Hepatocyte (in vitro differentiated cells): ENCODE results near the gene PDRG1. TPM values are rescaled to one million over a fixed set of nuclear protein-coding genes. Genes with fewer than 3 reads are reported as not detected.

Experiments
- DNase-seq: peaks from one replicate; pipeline ENCODE4 v3.0.0-alpha.2; 2016; ENCODE audit warnings: low spot score
- H2AFZ ChIP-seq: fragments of 200-600 bp; sonication (generic); 2 replicates; pipeline ENCODE4 v1.6.0; 2016; ENCODE audit warnings: antibody characterized with exemption, mild to moderate bottlenecking
- H3K27ac ChIP-seq: fragments of 200-600 bp; sonication (generic); 2 replicates; pipeline ENCODE4 v1.5.1; 2016; ENCODE audit warnings: mild to moderate bottlenecking
- H3K27me3 ChIP-seq: fragments of 200-600 bp; sonication (generic); 2 replicates; pipeline ENCODE4 v1.6.1; 2016
- H3K36me3 ChIP-seq: fragments of 200-600 bp; sonication (generic); replicated peaks from 2 replicates; pipeline ENCODE4 v1.5.1; 2016; ENCODE audit warnings: low read depth; ENCODE audit not compliant: insufficient read depth
- H3K4me1 ChIP-seq: fragments of 200-600 bp; sonication (generic); 2 replicates; pipeline ENCODE4 v1.5.1; 2016; ENCODE audit warnings: mild to moderate bottlenecking, moderate library complexity; ENCODE audit not compliant: insufficient read depth
- H3K4me2 ChIP-seq: fragments of 200-600 bp; sonication (generic); 2 replicates; pipeline ENCODE4 v1.6.0; 2016
- H3K4me3 ChIP-seq: fragments of 200-600 bp; sonication (generic); 2 replicates; pipeline ENCODE4 v1.5.1; 2016; ENCODE audit warnings: mild to moderate bottlenecking
- H3K79me2 ChIP-seq: fragments of 200-600 bp; sonication (generic); 2 replicates; pipeline ENCODE4 v1.6.0; 2017; ENCODE audit warnings: mild to moderate bottlenecking
- H3K9me2 ChIP-seq: fragments of 200-600 bp; sonication (generic); replicated peaks from 2 replicates; pipeline ENCODE4 v1.6.0; 2017; ENCODE audit warnings: mild to moderate bottlenecking; ENCODE audit not compliant: insufficient read depth
- H3K9me3 ChIP-seq: fragments of 200-600 bp; sonication (generic); 2 replicates; pipeline ENCODE4 v1.5.1; 2016; ENCODE audit warnings: low read depth, mild to moderate bottlenecking
- H4K20me1 ChIP-seq: fragments of 200-600 bp; sonication (generic); 2 replicates; pipeline ENCODE4 v1.6.0; 2016; ENCODE audit warnings: mild to moderate bottlenecking; ENCODE audit not compliant: insufficient read depth, poor library complexity, severe bottlenecking
- EZH2 ChIP-seq: fragments of 200-600 bp; sonication (generic); IDR thresholded peaks from 2 replicates; pipeline ENCODE4 v1.6.1; 2016; ENCODE audit warnings: antibody characterized with exemption, mild to moderate bottlenecking, borderline replicate concordance
- EZH2phosphoT487 ChIP-seq: fragments of 200-600 bp; sonication (generic); IDR thresholded peaks from one replicate; pipeline ENCODE4 v1.6.1; 2018; ENCODE audit warnings: antibody characterized with exemption, mild to moderate bottlenecking, low read depth, moderate library complexity; ENCODE audit not compliant: unreplicated experiment, severe bottlenecking
- WGBS: methylation state at CpG from one replicate; pipeline ENCODE4 v1.1.6; 2016; ENCODE audit warnings: low lambda C conversion rate; ENCODE audit errors: missing lambda C conversion rate; 5-methylcytosine and 5-hydroxymethylcytosine counted together
- polyA plus RNA-seq: library from polyadenylated mRNA; unstranded; fragments of >200 nt; fragmentation: Nextera tagmentation; extraction: Ambion mirVana; gene quantifications from 2 replicates; pipeline ENCODE4 v1.2.1, GENCODE V29; 2016
- total RNA-seq: library from RNA; depleted of rRNA; stranded (reverse); fragments of >200 nt; gene quantifications from 2 replicates; pipeline ENCODE4 v1.2.3, GENCODE V29; 2014
- TF ChIP-seq, protein P1 (sequence below): fragments of 200-600 bp; sonication (generic); IDR thresholded peaks from 2 replicates; pipeline ENCODE4 v1.5.1; 2016; ENCODE audit warnings: antibody characterized with exemption, mild to moderate bottlenecking; ENCODE audit not compliant: poor library complexity

The PDRG1 gene
- total and polyA plus RNA-seq, 2 experiments from 2014 or later = 9.1 to 25.4 TPM

DNA sequence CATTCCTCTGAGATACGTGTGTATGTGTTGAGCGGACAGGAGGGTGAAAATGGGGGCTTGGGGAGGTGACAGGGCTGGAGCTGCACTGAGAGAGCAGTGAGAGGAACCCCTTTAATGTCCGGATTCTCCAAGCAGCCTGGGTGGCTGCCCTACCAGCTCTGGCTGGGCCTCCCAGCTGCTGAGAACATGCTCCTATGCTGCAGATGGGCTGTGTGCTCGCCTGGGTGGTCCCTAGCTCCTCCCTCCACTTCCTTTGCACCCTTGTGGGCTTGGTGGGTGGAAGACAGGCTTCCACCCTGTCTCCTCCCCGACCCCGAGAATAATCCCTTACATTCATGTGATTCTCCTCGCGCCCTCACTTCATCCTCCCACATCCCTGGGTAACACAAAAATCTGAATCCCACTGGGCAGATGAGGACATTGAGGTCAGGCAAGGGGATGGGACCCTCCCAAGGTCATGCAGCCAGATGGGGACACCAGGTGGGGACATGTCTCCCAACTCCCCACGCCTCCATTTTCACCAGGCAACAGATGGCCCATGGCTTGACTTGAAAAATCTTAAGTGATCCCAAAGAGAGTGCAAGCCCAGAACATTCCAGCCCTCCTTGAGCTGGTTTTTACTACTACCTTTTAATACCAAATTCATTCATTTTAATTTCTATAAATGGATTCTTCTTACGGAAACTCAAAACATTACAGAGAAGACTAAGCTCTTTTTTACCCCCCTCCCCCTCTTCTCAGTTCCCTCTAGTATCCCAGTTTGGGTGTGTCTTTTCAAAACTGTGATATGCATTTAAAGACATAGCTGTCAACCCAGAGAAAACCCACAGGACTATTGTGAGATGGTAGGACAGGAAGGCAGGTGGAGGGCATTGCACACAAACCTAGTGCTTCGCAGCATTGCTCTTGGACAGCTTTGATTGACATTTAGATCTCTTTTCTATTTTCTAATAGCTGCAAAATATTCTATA lies 5.0 kb upstream of the PDRG1 start:
- H3K4me3 ChIP-seq = no peak overlapping the region
- TF ChIP-seq EZH2phosphoT487 (no peak), EZH2 (no peak)
- TF ChIP-seq, protein P1, sequence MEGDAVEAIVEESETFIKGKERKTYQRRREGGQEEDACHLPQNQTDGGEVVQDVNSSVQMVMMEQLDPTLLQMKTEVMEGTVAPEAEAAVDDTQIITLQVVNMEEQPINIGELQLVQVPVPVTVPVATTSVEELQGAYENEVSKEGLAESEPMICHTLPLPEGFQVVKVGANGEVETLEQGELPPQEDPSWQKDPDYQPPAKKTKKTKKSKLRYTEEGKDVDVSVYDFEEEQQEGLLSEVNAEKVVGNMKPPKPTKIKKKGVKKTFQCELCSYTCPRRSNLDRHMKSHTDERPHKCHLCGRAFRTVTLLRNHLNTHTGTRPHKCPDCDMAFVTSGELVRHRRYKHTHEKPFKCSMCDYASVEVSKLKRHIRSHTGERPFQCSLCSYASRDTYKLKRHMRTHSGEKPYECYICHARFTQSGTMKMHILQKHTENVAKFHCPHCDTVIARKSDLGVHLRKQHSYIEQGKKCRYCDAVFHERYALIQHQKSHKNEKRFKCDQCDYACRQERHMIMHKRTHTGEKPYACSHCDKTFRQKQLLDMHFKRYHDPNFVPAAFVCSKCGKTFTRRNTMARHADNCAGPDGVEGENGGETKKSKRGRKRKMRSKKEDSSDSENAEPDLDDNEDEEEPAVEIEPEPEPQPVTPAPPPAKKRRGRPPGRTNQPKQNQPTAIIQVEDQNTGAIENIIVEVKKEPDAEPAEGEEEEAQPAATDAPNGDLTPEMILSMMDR = no peak
- no peaks in the 10 kb centered on the region for H3K9me3 ChIP-seq
- no peak overlapping the region for H3K4me2 ChIP-seq
- no peaks in the 10 kb centered on the region for H3K79me2 ChIP-seq
- no peaks in the 10 kb centered on the region for H3K9me2 ChIP-seq
- no peaks in the 10 kb centered on the region for H3K36me3 ChIP-seq
- DNase-seq = no peak
- no peak overlapping the region for H3K27ac ChIP-seq
- no peak overlapping the region for H2AFZ ChIP-seq
- no peaks in the 10 kb centered on the region for H4K20me1 ChIP-seq
- H3K27me3 ChIP-seq = peaks cover 48% of the 10 kb centered on the region
- WGBS = 61% methylated on average over 11 of the region's 11 CpGs
- no peaks in the 10 kb centered on the region for H3K4me1 ChIP-seq

DNA sequence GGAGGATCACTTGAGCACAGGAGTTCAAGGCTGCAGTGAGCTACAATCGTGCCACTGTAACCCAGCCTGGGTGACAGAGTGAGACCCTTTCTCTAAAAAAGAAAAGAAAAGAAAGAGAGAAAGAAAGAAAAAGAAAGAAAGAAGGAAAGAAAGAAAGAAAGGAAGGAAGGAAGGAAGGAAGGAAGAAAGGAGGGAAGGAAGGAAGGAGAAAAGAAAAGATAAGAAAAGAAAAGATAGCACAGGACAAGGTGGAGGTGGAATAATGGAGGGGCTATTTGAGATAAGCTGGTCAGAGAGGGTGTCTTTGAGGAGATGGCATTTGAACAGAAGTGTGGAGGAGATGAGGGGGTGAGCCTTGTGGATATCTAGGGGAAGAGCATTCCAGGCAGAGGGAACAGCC lies 2.7 kb upstream of the PDRG1 start:
- no peaks in the 10 kb centered on the region for H3K36me3 ChIP-seq
- H3K4me1 ChIP-seq = peaks cover 9% of the 10 kb centered on the region
- H3K79me2 ChIP-seq = peaks cover 22% of the 10 kb centered on the region
- peaks cover 28% of the 10 kb centered on the region for H3K27me3 ChIP-seq
- H3K4me3 ChIP-seq = no peak overlapping the region
- no peaks in the 10 kb centered on the region for H3K9me2 ChIP-seq
- H2AFZ ChIP-seq = no peak overlapping the region
- no peak overlapping the region for H3K27ac ChIP-seq
- TF ChIP-seq EZH2phosphoT487 (no peak), EZH2 (no peak)
- TF ChIP-seq, protein P1 = no peak
- H3K4me2 ChIP-seq = no peak overlapping the region
- no peak for DNase-seq
- 69% methylated on average over 1 of the region's 1 CpG for WGBS
- H3K9me3 ChIP-seq = no peaks in the 10 kb centered on the region
- peaks cover 12% of the 10 kb centered on the region for H4K20me1 ChIP-seq

DNA sequence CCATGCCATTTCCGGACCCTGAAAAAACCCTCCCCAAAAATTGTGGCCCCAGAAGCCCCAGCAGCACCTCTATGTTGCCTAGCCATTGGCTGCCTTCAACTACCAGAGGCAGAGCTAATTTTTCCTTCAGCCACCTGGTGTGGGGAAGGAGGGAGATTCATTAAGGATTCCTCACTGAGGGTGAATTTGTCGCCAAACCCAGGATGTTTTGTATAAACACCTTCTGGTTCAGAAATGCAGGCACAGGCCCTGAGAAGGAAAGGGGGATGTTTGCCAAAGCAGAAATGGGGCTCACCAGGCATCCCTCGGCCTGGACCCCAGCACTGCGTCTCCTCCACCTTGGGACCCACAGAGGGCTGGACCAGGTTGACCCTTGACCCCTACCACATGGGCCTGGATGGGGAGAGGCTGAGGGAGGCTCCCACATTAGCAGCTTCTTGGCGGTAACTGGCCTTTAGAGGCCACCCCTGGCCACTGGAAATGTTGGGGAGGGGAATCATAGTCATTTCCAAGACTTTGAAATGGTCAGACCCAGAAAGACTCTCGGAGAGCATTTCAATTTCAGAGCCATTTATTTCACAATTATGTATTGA lies 1.8 kb upstream of the PDRG1 start:
- no peak overlapping the region for H3K4me2 ChIP-seq
- no peak overlapping the region for H2AFZ ChIP-seq
- peaks cover 30% of the 10 kb centered on the region for H3K79me2 ChIP-seq
- no peaks in the 10 kb centered on the region for H3K36me3 ChIP-seq
- no peak overlapping the region for H3K27ac ChIP-seq
- H3K27me3 ChIP-seq = peaks cover 24% of the 10 kb centered on the region
- no peak overlapping the region for H3K4me3 ChIP-seq
- TF ChIP-seq EZH2phosphoT487 (no peak), EZH2 (no peak)
- TF ChIP-seq, protein P1 = no peak
- H3K9me2 ChIP-seq = no peaks in the 10 kb centered on the region
- WGBS = 78% methylated on average over 6 of the region's 6 CpGs
- no peak for DNase-seq
- H3K9me3 ChIP-seq = no peaks in the 10 kb centered on the region
- peaks cover 9% of the 10 kb centered on the region for H3K4me1 ChIP-seq
- peaks cover 12% of the 10 kb centered on the region for H4K20me1 ChIP-seq
